Ectodermal cell (in vitro differentiated cells): Measurements from ENCODE around the gene BRWD1. TPM values are rescaled to one million over a fixed set of nuclear protein-coding genes. Genes with fewer than 3 reads are reported as not detected.
A peak's percentile ranks its signal among the peaks of the same experiment; 100 is the strongest.

Source experiments
- H3K27ac ChIP-seq: 2 replicates; pipeline ENCODE4 v1.7.0; 2013; ENCODE audit warnings: mild to moderate bottlenecking, low read depth, low read length; ENCODE audit not compliant: insufficient read depth, poor library complexity, severe bottlenecking
- H3K27me3 ChIP-seq: 2 replicates; pipeline ENCODE4 v1.7.0; 2013; ENCODE audit warnings: mild to moderate bottlenecking, low read length; ENCODE audit not compliant: insufficient read depth, control insufficient read depth, poor library complexity, severe bottlenecking
- H3K36me3 ChIP-seq: one replicate; pipeline ENCODE4 v1.7.0; 2013; ENCODE audit warnings: low read length; ENCODE audit not compliant: control insufficient read depth, insufficient read depth
- H3K4me1 ChIP-seq: one replicate; pipeline ENCODE4 v1.7.0; 2013; ENCODE audit warnings: low read length; ENCODE audit not compliant: control insufficient read depth, insufficient read depth
- H3K4me3 ChIP-seq: 2 replicates; pipeline ENCODE4 v1.7.0; 2013; ENCODE audit warnings: low read depth, low read length, control low read depth; ENCODE audit not compliant: insufficient read depth
- H3K9me3 ChIP-seq: 2 replicates; pipeline ENCODE4 v1.7.0; 2013; ENCODE audit warnings: mild to moderate bottlenecking, low read length, moderate library complexity; ENCODE audit not compliant: control insufficient read depth
- WGBS, 2 experiments: methylation state at CpG; one replicate each; pipeline ENCODE4 v1.1.7; 2013; ENCODE audit warnings: missing lambda C conversion rate in 2 of 2; 5-methylcytosine and 5-hydroxymethylcytosine counted together
- polyA plus RNA-seq, 4 experiments: library from polyadenylated mRNA; stranded (reverse); fragments of 50-300 nt; gene quantifications; one replicate each; pipeline ENCODE4 v1.2.3, GENCODE V29; 2013

The BRWD1 gene
- polyA plus RNA-seq (2013, experiment 1 of 4) = 27.2 TPM
- polyA plus RNA-seq (2013, experiment 2 of 4) = 31.7 TPM
- polyA plus RNA-seq (2013, experiment 3 of 4) = 26.0 TPM
- polyA plus RNA-seq (2013, experiment 4 of 4) = 33.3 TPM

GRCh38 chr21:39313571-39314142 is at the start of gene BRWD1:
TSS of gene BRWD1 (minus strand) at chr21:39313632. CDS start at chr21:39313491, 141 bp downstream.
- Histone ChIP-seq H3K4me1 (peaks cover 9% of the 10 kb centered on the region), H3K27me3 (no peaks in the 10 kb centered on the region), H3K9me3 (no peaks in the 10 kb centered on the region), H3K36me3 (peaks cover 7% of the 10 kb centered on the region), H3K27ac (peak within 1 kb of the TSS; percentile 99), H3K4me3 (peak within 1 kb of the TSS; percentile 62)
- WGBS, 2 experiments = 0% methylated on average over 78 of the region's 78 CpGs

GRCh38 chr21:39362733-39363132 is 49.3 kb upstream of the BRWD1 start:
- Histone ChIP-seq H3K27ac (no peak overlapping the region), H3K9me3 (peaks cover 1% of the 10 kb centered on the region), H3K4me3 (no peak overlapping the region), H3K36me3 (no peaks in the 10 kb centered on the region), H3K27me3 (no peaks in the 10 kb centered on the region), H3K4me1 (no peaks in the 10 kb centered on the region)
- 95 to 98% methylated on average over 3 of the region's 3 CpGs for WGBS, 2 experiments

- no peak overlapping the region for H3K4me3 ChIP-seq
- 92 to 94% methylated on average over 4 of the region's 4 CpGs for WGBS, 2 experiments
- no peaks in the 10 kb centered on the region for H3K36me3 ChIP-seq
- H3K27ac ChIP-seq = no peak overlapping the region
- H3K9me3 ChIP-seq = no peaks in the 10 kb centered on the region
- no peaks in the 10 kb centered on the region for H3K27me3 ChIP-seq
- no peaks in the 10 kb centered on the region for H3K4me1 ChIP-seq
Measured at GRCh38 chr21:39359382-39359781, 46.0 kb upstream of the BRWD1 start.

GRCh38 chr21:39353295-39353694 is 39.9 kb upstream of the BRWD1 start:
- no peaks in the 10 kb centered on the region for H3K27me3 ChIP-seq
- no peaks in the 10 kb centered on the region for H3K4me1 ChIP-seq
- 80 to 91% methylated on average over 3 of the region's 3 CpGs for WGBS, 2 experiments
- H3K36me3 ChIP-seq = no peaks in the 10 kb centered on the region
- no peak overlapping the region for H3K27ac ChIP-seq
- H3K9me3 ChIP-seq = no peaks in the 10 kb centered on the region
- H3K4me3 ChIP-seq = no peak overlapping the region

- no peaks in the 10 kb centered on the region for H3K27me3 ChIP-seq
- peaks cover 18% of the 10 kb centered on the region for H3K4me1 ChIP-seq
- peak overlapping the region; percentile 64 for H3K4me3 ChIP-seq
- peaks cover 7% of the 10 kb centered on the region for H3K36me3 ChIP-seq
- H3K27ac ChIP-seq = no peak overlapping the region
- WGBS, 2 experiments = 83 to 87% methylated on average over 15 to 19 of the region's 19 CpGs
- H3K9me3 ChIP-seq = no peaks in the 10 kb centered on the region
Measured at GRCh38 chr21:39350094-39351005, 36.9 kb upstream of the BRWD1 start.

GRCh38 chr21:39349211-39350093 is 36.0 kb upstream of the BRWD1 start:
- Histone ChIP-seq H3K27me3 (no peaks in the 10 kb centered on the region), H3K36me3 (peaks cover 7% of the 10 kb centered on the region), H3K9me3 (no peaks in the 10 kb centered on the region), H3K27ac (peak overlapping the region; percentile 84), H3K4me3 (peak overlapping the region; percentile 64), H3K4me1 (peaks cover 20% of the 10 kb centered on the region)
- 23 to 24% methylated on average over 56 of the region's 56 CpGs for WGBS, 2 experiments

- H3K27me3 ChIP-seq = no peaks in the 10 kb centered on the region
- WGBS, 2 experiments = 0% methylated on average over 108 to 112 of the region's 116 CpGs
- peak within 1 kb of the TSS; percentile 98 for H3K4me3 ChIP-seq
- peaks cover 13% of the 10 kb centered on the region for H3K36me3 ChIP-seq
- H3K27ac ChIP-seq = peak within 1 kb of the TSS; percentile 95
- H3K9me3 ChIP-seq = no peaks in the 10 kb centered on the region
- peaks cover 20% of the 10 kb centered on the region for H3K4me1 ChIP-seq
Measured at GRCh38 chr21:39348355-39349210, 35.2 kb upstream of the BRWD1 start, which contains the start of gene HMGN1. TSS of gene HMGN1 (minus strand) at chr21:39349088. CDS start at chr21:39348917, 171 bp downstream.

- peaks cover 20% of the 10 kb centered on the region for H3K4me1 ChIP-seq
- WGBS, 2 experiments = 0 to 1% methylated on average over 8 to 9 of the region's 11 CpGs
Measured at GRCh38 chr21:39348040-39348354, 34.6 kb upstream of the BRWD1 start.

GRCh38 chr21:39347537-39347936 is 34.1 kb upstream of the BRWD1 start:
- Histone ChIP-seq H3K36me3 (peaks cover 20% of the 10 kb centered on the region), H3K9me3 (no peaks in the 10 kb centered on the region), H3K4me3 (peak overlapping the region; percentile 98), H3K4me1 (peaks cover 20% of the 10 kb centered on the region), H3K27me3 (no peaks in the 10 kb centered on the region), H3K27ac (peak overlapping the region; percentile 95)
- 6 to 8% methylated on average over 10 of the region's 10 CpGs for WGBS, 2 experiments

More at GRCh38 chr21:39348040-39348354, 34.6 kb upstream of the BRWD1 start:
- H3K27me3 ChIP-seq = no peaks in the 10 kb centered on the region
- peaks cover 18% of the 10 kb centered on the region for H3K36me3 ChIP-seq
- peak overlapping the region; percentile 98 for H3K4me3 ChIP-seq
- H3K27ac ChIP-seq = peak overlapping the region; percentile 95
- no peaks in the 10 kb centered on the region for H3K9me3 ChIP-seq
